Psoas muscle (tissue), 8 donors: ENCODE results near the gene ASB18. TPM values are rescaled to one million over a fixed set of nuclear protein-coding genes. Genes with fewer than 3 reads are reported as not detected.

Source experiments
- ATAC-seq, 4 donors: fragments of 200-7000 bp; cut with Tn5 transposase; one replicate each; pipeline ENCODE4 v1.9.1; 2020; ENCODE audit warnings: moderate library complexity in 3 of 4, mild to moderate bottlenecking in 2 of 4
- DNase-seq, 2 donors: peaks; one replicate each; pipeline ENCODE4 v3.0.0-alpha.2; 2020
- H3K27ac ChIP-seq: fragments of 200-600 bp; one replicate; pipeline ENCODE4 v1.8.0; 2022
- H3K27me3 ChIP-seq, 3 donors: fragments of 200-600 bp in 1 of 3; one replicate each; pipeline versions ENCODE4 v1.6.1 to v1.8.0; 2013 to 2022; ENCODE audit warnings: low read length in 2 of 3, mild to moderate bottlenecking in 2 of 3, moderate library complexity in 1 of 3; ENCODE audit not compliant: insufficient read depth in 3 of 3
- H3K36me3 ChIP-seq, 2 donors: fragments of 200-600 bp in 1 of 2; one replicate each; pipeline versions ENCODE4 v1.6.1 to v1.8.0; 2013 to 2022; ENCODE audit warnings: low read depth in 1 of 2, mild to moderate bottlenecking in 1 of 2, moderate library complexity in 1 of 2; ENCODE audit not compliant: insufficient read depth in 1 of 2
- H3K4me1 ChIP-seq: fragments of 200-600 bp; one replicate; pipeline ENCODE4 v1.8.0; 2022
- H3K4me3 ChIP-seq: fragments of 200-600 bp; one replicate; pipeline ENCODE4 v1.8.0; 2022; ENCODE audit warnings: mild to moderate bottlenecking
- H3K9me3 ChIP-seq: fragments of 200-600 bp; one replicate; pipeline ENCODE4 v1.8.0; 2022
- WGBS, 3 donors: extraction: QIAGEN DNeasy Blood & Tissue Kit; methylation state at CpG; one replicate each; pipeline versions ENCODE4 v1.1.6 to v1.1.7; 2013; 5-methylcytosine and 5-hydroxymethylcytosine counted together
- intact Hi-C, 2 donors: fragments of 100-400 bp; cut with DNase I; formaldehyde crosslinking; loops; one replicate each; pipeline versions ENCODE4 v1.11.0 to v1.14.2; 2022
- polyA plus RNA-seq, 3 donors: library from polyadenylated mRNA; stranded (reverse); fragments of 200-250 nt; gene quantifications; one replicate each; pipeline ENCODE4 v1.2.3, GENCODE V29; 2013
- total RNA-seq, 4 donors: library from RNA; stranded (reverse); fragmentation: NEBNext Ultra II Directional in 2 of 4; extraction: Animal tissue kit (Norgen Biotek cat#: 25700) in 2 of 4; gene quantifications; one replicate each; pipeline versions ENCODE4 v1.2.1 to v1.2.4, GENCODE V29; 2021 to 2023
- TF ChIP-seq, protein P1 (sequence below): fragments of 200-600 bp; IDR thresholded peaks from one replicate; pipeline ENCODE4 v1.8.0; 2022; ENCODE audit warnings: antibody characterized with exemption
- donor health status: healthy with polysubstance abuse.
- donor health status: DM: no; HTN: no; CAD: no; lungs with moderate emphysema.
- donor health status: Bipolar disorder and iron deficiency.
- donor health status: healthy.
- donor health status: DM: yes; HTN: yes; CAD: no.
- donor health status: DM: no; HTN: no; CAD: no.
- donor health status: DM: no; HTN: no; CAD: no.
- donor health status: DM: yes; HTN: yes; CAD: no.

The ASB18 gene
- total and polyA plus RNA-seq, 7 donors: 0.04 to 9.3 (median 1.1) TPM

DNA sequence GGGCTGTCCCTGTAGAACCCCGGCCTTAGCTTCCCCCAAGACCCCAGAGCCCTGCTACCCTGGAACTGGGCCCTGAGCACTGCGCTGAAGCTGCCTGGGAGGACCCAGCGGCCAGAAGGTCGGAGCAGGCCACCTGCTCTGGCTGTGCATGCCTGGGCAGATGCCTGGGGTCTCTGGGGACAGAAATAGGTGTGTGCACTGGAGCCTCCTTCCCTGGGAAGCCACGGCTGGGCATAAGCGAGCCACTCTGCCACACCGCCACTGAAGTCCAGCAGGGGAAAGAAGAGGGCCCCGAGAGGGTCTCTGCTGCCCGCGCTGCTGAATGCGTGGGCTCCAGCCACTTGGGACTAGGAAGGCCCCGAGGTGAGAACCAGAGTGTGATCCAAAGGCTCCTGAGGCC lies 102.7 kb downstream of the ASB18 start:
- Histone ChIP-seq H3K4me1 (peaks cover 13% of the 10 kb centered on the region), H3K9me3 (no peaks in the 10 kb centered on the region), H3K4me3 (no peak overlapping the region), H3K27me3 (peaks cover 0 to 73% (median 40%) of the 10 kb centered on the region in 3 donors), H3K36me3 (no peaks in the 10 kb centered on the region), H3K27ac (no peak overlapping the region)
- ATAC-seq (no peak), DNase-seq (no peak)
- WGBS, 3 donors: 83 to 95% (median 86%) methylated on average over 12 of the region's 12 CpGs
- TF ChIP-seq, protein P1, sequence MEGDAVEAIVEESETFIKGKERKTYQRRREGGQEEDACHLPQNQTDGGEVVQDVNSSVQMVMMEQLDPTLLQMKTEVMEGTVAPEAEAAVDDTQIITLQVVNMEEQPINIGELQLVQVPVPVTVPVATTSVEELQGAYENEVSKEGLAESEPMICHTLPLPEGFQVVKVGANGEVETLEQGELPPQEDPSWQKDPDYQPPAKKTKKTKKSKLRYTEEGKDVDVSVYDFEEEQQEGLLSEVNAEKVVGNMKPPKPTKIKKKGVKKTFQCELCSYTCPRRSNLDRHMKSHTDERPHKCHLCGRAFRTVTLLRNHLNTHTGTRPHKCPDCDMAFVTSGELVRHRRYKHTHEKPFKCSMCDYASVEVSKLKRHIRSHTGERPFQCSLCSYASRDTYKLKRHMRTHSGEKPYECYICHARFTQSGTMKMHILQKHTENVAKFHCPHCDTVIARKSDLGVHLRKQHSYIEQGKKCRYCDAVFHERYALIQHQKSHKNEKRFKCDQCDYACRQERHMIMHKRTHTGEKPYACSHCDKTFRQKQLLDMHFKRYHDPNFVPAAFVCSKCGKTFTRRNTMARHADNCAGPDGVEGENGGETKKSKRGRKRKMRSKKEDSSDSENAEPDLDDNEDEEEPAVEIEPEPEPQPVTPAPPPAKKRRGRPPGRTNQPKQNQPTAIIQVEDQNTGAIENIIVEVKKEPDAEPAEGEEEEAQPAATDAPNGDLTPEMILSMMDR: no peak
- intact Hi-C loops: no loop called here

DNA sequence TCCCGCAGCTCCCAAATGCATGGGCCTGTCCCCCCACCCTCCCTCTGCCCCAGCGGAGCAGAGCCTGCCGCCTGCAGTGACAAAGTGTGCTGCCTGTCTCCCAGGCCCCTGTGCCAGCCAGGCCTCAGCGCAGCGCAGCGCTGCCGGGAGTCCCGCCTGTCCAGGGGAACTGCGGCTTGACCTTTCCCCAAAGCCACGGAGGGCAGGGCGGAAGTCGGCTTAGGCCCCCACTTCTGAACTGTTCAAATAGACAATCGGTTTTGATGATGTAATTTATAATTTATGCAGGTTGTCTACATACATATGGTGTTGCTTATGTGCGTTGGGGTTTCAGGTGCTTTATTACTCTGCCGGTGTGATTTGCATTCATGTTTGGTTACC lies 103.1 kb downstream of the ASB18 start:
- no peak overlapping the region for H3K4me3 ChIP-seq
- peaks cover 13% of the 10 kb centered on the region for H3K4me1 ChIP-seq
- H3K36me3 ChIP-seq: no peaks in the 10 kb centered on the region
- TF ChIP-seq, protein P1: no peak
- ATAC-seq: no peak
- WGBS, 3 donors: 77 to 86% (median 81%) methylated on average over 14 to 15 of the region's 15 CpGs
- H3K27me3 ChIP-seq: peaks cover 0 to 70% (median 37%) of the 10 kb centered on the region in 3 donors
- DNase-seq: no peak
- intact Hi-C loops: no loop called here
- H3K9me3 ChIP-seq: no peaks in the 10 kb centered on the region
- no peak overlapping the region for H3K27ac ChIP-seq

DNA sequence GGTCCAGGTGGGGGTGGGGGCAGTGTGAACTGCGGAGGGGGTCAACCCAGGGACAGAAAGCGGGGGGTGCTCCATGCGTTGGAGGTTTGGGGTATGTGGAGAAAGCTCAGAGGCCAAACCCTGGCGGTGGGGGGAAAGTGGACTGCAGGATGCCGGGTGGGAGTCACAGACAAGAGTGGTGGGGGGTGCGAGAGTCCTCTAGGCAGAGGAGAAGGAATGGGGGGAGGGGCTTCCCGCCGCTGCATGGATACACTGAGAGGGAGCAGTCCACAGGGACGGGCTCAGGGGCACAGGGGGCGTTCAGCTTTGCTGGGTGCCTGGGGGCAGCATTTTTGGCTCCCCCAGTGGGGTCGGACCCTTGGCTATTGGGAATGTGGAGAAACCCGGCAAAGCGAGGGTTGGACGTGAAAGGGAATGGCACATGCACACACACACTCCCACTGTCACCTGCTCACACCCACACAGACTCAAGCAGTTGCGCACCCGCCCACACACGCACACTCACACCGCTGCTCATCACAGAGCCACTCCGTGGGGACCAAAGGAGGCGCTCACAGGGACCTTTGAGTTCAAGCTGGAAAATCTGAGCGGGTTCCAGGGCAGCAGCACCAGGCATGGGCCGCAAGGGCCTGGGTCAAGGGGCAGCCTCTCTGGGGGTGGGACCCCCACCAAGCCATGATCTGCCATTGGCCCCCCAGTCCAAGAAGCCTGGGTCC lies 103.7 kb downstream of the ASB18 start:
- no peaks in the 10 kb centered on the region for H3K36me3 ChIP-seq
- H3K27me3 ChIP-seq: peaks cover 0 to 64% (median 31%) of the 10 kb centered on the region in 3 donors
- DNase-seq: no peak
- H3K4me1 ChIP-seq: peaks cover 13% of the 10 kb centered on the region
- H3K27ac ChIP-seq: no peak overlapping the region
- WGBS, 3 donors: 63 to 73% (median 67%) methylated on average over 19 to 22 of the region's 22 CpGs
- H3K9me3 ChIP-seq: no peaks in the 10 kb centered on the region
- intact Hi-C loops: no loop called here
- ATAC-seq: no peak
- TF ChIP-seq, protein P1: no peak
- no peak overlapping the region for H3K4me3 ChIP-seq

DNA sequence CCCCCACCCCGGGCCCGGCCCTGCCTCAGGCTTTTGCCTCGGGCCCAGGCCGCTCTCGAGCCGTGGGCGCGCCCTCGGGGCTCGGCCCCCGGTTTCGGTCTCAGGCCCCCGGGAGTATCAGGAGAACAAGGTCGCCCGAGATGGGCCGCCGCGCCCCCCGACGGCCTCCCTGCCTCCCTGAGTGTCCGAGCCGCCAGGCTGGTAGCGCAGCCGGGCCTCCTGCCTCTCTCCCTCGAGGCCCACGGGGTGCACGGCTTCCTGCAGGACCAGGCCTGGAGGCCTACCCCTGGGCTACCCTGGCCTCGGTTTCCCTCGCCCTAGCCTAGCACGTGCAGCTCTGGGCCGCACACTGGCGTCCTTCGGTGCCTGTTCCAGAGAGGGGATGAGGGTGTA lies 104.4 kb downstream of the ASB18 start:
- no peak for ATAC-seq
- Histone ChIP-seq H3K4me3 (no peak overlapping the region), H3K9me3 (no peaks in the 10 kb centered on the region), H3K36me3 (no peaks in the 10 kb centered on the region), H3K27ac (no peak overlapping the region), H3K27me3 (peaks cover 0 to 57% (median 24%) of the 10 kb centered on the region in 3 donors), H3K4me1 (peaks cover 10% of the 10 kb centered on the region)
- DNase-seq: no peak
- 47 to 64% (median 57%) methylated on average over 21 to 33 of the region's 33 CpGs for WGBS, 3 donors
- TF ChIP-seq, protein P1: no peak
- intact Hi-C loops: no loop called here
